GM18508 (cell line): ENCODE data around the gene LYL1.

Experiments
- ATAC-seq: cut with Tn5 transposase; IDR thresholded peaks from one replicate; pipeline ENCODE4 v1.9.1; 2021; ENCODE audit warnings: moderate number of reproducible peaks; ENCODE audit not compliant: insufficient read depth, unreplicated experiment

Gene LYL1

DNA sequence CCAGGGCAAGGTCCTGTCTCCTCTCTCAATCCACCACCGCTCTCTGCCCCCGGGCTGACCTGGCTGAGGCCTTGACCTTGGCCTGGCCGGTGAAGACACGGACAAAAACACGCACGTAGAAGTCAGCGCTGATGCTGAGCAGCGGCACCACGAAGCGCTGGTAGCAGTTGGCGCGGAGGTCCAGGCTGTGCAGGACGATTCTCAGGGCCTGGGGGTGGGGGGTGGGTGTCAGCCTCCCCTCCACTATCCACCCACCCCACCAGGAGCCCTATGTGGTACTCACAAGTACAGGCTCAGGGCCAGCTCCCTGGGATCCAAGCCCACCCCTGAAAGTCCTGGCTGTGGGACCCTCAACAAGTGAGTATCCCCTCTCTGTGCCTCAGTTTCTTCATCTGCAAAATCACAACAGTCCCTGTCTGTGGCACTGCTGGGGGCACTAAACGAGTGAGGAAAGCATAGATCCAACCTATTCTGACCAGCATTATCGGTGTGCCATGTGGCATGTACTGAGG lies 7.5 kb upstream of the LYL1 start:
- ATAC-seq, result no peak

DNA sequence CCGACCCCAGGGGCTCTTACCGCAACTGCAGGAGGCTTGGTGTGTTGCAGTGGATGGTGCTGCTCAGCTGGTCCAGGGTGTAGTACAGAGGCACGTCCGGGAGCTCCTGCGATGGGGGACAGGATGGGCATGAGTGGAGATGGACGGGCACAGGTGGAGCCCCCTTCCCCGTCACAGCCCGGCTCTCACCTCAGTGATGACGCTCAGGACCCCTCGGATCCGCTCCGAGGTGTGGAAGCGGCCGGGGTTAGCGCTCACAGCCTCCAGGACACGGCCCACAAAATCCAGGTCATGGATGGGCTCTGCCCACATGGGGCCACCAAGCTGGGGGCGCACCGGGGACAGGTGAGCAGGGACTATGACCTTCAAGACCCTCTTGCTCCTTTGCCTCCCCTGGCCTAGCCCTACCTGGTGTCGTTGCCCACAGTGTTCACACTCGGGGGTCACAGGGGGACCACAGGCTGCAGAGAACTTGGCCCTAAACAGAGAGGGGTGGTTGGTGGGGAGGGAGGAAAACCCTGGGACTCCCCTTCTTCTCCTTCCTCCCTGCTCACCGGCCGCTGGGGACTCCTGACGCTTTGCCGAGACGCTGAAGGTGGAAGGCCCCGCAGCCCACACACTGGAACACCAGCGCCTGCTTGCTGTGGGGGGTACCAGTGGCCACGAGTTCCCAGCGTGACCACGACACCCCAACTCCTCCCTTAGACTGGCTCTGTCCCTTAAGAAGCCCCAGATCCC lies 6.9 kb upstream of the LYL1 start:
- ATAC-seq, result no peak

DNA sequence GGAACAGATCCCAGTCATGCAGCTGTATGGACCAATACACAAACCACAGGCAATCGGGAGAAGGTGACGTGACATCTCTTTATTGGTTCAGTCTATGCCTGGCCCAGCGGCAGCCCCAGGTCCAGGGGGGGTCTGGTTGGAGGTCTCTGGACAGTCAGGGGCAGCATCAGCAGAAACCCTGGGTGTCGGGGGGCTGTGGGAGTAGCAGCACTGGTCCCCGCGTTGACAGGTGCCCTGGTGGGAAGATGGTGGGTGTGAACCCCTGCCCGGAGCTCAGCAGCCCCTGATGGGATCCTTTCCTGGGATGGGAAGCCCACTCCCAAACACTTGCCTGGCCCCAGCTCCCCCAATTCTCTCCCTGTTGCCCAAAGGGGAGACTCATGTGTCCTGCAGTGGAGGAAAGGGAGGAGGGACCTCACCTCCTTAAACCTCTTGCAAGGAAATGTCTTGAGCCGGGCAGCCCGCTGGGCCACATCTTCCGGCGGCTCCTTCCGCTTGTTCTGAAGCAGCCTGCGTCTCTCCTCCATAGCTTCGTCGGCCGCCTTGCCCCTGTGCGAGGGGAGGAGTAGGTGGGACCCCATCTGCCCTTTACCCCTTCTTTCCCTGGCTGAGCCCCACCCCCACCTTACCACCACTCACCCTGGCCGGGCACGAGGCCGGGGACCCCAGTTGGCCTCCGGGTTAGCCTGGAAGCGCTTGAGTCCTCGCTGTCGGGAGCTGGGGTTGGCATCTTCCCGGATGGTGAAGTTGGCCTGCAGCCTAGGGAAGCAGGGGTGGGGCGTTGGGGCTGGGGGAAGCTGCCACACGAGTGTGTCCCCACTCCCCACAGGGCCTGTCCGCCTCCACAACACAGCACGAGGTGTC lies 2.4 kb upstream of the LYL1 start:
- no peak for ATAC-seq

DNA sequence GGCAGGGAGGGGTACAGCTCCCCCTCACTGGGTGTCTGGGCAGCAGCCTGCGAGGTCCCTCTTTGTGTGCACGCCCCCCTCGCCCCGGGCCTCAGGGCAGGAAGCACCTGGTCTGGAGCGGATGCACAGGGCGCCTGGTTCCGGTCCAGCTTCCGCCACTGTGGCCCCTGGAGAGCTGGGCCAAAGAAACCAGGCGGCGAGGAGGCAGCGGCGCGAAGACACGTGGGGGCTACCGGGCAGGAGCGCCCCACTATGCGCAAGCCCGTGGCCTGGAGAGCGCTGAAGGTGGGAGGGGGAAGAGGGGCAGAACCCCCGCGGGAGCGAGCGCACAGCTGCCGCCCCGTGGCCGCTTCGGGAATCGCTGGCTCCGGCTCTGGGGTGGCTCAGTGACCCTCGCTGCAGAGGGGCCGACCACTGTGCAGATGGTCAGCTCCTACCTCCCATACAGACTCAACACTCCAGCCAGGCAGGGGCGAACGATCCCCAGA lies 1.7 kb upstream of the LYL1 start:
- ATAC-seq, result no peak

DNA sequence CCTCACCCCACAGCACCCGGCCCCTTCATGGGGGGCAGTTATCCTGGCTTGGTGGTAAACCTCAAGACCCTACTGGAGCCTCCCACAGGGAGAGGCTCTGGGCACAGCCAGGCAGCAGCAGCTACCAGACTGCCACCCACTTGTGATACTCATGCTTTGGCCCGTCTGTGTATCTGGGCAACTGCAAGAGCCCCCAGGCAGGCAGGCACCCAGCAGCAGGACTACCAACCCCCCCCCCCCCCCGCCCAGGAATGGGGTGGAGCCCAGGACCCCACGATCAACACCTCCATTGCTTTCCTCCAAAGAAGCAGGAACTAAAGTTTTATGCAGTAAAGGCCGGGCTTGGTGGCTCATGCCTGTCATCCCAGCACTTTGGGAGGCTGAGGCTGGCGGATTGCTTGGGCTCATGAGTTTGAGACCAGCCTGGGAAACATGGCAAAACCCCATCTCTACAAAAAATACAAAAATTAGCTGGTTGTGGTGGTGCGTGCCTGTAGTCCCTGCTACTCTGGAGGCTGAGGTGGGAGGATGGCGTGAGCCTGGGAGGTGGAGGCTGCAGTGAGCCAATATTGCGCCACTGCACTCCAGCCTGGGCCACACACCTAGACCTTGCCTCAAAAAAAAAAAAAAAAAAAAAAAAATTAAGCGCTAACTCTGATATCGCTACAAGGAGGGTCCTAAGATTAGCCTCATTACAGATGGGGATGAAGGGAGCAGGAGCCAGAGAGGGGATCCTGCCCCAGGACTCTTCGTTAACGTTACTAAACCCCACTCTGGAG lies 1.1 kb upstream of the LYL1 start:
- ATAC-seq, result no peak

DNA sequence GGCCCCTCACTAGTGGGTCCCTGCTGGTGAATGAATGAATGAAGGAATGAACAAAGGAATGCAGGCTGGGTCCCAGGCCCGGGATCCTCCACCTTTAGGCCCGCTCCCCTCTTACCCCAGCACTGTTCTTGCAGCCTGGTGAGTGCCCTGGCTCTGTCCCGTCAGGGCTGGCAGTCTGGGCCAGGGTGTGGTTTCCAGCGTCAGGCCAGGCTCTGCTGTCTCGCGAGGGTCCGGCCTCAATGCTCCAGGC lies 317 bp downstream of the LYL1 start:
- ATAC-seq, result no peak

DNA sequence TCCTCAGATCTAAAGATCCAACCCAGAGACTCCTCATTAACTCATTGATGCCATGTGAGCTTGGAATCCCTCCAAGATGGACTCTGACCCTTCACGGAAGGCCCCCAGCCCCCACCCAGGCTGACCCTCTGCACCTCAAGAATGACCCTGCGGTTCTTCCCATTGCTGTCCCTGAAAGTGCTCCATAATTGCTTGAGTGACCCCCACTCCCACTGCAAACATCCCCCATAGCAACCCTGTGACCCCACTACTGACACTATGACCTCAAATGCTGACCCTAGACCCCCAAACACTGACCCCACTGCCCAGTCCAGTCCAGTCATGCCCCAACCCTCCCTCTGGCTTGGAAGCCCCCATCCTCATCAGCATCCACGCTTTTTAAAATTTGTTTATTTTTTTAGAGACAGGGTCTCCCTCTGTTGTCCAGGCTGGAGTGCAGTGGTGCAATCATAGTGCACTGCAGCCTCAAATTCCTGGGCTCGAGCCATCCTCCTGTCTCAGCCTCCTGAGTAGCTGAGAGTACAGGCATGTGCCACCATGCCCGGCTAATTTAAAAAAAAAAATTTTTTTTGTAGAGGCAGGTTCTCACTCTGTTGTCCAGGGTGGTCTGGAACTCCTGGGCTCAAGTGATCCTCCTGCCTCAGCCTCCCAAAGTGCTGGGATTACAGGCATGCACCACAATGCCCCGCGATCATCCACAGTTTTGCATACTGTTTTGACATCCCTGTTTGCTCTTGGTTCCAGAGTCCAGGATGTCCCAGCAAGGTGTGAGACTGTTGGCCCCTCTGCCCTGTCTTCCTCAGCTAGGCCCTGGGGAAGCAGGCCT lies 855 bp downstream of the LYL1 start:
- ATAC-seq, result no peak

DNA sequence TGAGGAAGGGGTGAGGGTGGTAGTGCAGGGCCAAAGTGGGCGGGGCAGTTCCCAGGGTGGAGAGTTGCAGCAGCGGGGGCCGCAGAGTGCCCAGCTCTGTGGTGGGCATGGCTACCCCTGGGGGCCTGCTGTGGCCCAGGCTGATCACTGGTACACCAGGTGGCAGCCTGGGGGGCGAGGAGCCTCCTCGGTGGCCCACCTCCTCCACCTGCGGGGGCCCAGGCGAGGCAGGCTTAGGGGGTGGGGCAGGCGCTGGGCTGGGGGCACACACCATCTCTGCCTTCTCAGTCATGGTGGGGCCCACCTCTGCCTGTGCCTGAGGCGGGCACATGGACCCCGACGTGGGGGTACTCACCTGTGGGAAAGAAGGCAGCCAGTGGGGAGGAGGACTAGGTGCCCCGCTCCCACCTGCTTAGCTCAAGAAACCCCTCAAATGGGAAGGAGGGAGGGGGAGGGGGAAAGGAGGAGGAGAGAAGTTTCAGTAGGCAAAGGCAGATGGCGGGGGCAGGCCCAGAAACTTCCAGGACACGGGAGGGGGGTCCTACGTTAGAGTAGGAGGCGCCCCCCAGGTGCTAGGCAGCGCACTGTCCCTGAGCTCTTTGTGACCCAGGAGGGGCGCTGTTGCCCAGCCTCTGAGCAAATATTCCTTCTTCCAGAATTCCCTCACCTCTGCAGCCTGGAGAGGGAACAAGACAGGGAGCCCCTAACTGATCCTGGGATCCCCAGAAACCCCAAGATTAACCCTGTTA lies 1.6 kb downstream of the LYL1 start:
- no peak for ATAC-seq

DNA sequence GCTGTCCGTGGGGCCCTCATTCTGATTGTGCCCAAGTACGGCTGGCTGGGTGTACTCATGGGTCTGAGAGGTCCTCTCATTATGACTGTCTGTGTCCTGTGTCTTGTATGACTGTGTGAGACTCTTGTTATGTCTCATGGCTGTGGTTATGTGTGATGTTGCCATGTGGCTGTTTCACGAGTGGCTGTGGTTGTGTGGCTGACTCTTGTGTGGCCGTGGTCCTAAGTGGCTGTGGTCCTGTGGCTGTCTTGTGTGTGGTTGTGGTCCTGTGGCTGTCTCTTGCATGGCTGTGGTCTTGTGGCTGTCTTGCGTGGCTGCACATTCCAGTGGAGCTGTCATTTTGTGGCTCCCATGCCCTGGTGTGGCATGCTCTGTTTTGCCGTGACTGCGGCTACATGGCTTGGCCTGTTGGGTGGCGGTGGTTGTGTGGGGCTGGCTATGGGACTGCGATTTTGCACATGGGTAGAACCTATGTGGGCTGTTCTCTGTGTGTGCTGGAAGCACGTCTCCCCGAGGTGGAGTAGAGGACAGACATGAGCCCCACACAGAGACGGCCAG lies 2.5 kb downstream of the LYL1 start:
- no peak for ATAC-seq

DNA sequence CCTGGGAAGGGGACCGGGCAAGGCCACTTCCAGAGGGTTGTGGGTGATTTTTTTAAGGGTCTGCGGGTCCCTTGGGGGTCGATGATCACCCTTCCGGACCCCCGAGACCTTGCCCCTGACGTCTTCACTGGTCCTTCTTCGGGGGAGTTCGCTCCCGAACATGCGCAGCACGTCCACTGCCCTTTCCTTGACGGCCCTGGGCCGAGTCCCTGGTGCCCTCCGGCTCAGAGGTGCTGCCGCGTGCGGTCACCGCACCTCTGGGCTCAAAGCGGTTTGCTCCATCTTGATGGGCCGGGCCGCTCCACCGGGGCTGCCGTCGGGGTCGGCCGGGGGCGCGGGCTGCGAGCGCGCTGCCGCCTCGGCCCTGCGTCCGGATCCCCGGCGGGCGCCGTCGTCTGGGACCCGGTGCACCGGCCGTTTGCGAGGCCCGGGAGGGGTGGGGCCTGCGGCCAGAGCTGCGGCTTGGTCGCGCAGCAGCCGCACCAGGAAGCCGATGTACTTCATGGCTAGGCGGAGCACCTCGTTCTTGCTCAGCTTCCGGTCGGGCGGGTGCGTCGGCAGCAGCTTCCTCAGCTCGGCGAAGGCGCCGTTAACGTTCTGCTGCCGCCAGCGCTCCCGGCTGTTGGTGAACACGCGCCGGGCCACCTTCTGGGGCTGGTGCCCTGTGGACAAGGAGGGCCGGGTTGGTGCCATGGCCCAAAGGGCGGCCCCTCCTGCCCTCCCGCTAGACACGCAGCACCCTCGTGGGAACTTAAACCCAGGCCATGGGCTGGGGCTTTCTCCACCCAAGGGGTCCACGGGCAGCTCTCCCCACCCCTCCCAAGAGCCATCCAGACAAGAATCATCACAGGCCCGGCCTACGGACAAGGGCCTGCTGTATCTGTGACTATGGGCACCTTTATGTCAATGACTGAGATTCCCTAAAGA lies 3.3 kb downstream of the LYL1 start:
- no peak for ATAC-seq

DNA sequence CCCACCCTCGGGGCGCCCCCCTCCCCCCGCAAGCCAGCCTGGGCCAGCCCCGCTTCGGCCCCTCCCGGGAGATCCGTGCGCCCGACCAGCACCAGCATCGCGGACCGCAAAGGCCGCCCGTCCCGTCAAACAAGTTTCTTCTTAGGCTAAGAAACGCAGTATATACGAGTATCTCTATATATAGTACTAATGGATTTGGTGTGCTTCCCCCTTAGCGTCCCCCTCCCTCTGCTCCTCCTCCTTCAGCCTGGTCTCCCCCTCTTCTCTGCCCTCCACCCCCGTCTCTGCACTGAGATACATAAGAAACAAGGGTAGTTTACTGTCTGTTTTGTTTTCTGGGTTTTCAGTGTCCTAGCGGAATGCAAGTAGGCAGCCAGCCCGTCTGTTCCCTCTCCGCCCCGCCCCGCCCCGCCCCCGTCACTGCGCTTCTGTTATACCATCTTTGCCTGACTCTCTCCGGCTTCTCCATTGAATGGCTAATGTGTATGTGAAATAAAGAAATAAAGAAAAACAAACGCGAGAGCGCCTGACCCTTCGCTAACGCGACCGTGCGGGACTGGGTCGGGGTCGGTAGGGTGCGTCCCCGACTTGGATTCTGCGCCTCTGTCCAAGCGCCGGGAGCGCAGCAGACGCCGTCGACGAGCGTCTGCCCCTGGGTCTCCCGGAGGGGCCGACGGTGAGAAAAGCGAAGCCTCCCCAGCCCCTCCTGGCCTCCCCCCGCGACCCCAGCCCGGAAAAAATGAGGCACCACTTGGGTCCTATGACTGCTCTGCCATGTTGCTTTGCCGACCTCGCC lies 4.2 kb downstream of the LYL1 start:
- ATAC-seq, result no peak

DNA sequence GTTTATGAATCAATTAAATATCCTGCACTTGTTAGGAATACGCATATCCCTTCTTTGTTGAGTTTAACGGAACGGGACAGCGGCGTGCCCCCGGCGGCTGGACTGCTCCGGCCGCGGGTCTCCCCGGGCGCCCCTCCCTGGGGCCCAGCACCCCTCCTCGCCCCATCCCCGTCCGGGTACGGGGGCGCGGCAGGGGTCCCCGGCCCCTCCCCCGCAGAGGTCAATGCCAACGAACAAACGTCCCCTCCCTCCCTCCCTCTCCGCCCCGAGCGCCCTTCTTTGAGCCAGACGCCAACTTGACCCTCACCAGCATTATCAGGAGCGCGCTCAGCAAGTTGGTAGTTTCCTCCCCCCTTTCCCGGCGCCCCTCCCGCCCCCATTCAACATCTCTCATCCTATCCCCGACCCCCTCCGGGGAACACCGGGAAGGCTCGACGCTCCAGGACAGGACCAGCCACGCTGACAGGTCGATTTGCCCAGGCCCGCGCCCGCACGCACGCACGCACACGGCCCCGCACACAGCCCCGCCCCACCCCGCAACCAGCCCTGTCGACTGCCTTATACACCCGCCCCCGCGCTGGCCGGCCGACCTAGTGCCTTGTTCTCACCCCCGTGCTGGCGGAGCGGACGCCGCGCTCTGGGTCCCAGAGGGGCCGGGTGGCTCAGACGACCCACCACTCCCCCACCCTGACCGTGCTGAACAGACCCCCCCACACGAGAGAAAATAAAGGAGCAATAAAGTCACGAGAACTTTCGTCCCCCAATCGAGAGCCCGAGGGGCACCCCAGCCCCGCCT lies 5.0 kb downstream of the LYL1 start:
- ATAC-seq, result no peak

DNA sequence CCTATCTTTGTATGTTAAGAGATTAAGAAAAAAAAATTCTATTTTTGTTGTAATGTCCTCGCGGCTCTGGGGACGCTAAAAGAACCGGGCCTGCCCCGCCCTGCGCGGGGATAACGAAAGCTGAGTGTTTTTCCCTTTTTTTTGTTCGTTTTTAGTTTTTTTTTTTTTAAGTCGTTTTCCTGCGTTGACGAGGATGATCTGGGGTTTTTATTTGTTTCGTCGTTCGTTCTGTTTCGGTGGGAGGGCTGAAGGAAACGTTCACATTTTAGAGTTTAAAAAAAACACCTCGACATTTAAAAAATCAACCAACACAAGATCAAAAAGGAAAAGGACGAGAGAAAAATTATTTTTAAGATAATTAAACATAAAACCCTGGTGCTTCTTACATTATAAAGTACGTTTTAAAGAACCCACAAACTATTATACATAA lies 5.6 kb downstream of the LYL1 start:
- no peak for ATAC-seq

DNA sequence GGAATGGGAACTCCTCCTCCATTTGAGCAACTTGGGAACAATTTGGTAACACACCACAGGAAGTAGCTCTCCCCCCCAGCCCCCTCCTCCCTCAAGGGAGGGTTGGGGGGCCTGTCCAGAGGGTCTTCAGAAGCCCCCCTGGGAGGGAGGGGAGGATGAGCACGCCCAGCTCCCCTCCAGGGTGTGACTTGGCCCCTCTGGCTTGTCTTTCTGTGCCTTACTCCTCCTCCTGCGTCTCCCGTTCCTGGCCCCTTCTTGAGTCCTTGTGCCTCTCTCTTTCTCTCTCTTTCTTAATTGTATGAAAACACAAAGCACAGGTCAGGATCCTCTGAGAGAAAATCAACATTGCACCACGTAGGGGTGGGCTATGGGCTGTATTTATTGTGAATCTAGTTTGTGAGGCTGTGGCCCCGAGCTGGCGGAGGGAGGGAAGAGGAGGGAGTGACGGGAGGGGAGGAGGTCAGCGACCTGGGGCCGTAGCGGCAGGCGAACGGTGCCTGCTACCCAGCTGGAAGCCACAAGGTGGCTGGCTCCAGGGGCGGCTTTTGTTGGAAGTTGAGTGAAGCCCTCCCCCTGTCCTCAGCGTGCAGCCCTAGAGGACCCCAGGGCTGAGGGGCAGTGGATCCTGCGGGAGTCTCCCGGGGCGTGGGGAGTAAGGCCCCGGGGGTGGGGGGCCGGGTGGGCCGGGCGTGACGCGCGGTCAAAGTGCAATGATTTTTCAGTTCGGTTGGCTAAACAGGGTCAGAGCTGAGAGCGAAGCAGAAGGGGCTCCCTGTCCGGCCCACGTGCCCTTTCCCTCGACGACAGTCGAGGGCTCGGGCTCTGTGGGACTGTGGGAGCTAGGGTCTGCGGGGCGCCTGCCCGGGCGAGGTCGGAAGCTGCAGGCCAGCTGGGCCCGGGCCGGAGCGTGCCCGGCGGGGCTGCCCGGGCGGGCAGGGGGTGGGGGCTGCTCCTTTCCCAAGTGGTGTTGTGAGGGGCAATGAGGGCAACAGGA lies 6.4 kb downstream of the LYL1 start:
- no peak for ATAC-seq

DNA sequence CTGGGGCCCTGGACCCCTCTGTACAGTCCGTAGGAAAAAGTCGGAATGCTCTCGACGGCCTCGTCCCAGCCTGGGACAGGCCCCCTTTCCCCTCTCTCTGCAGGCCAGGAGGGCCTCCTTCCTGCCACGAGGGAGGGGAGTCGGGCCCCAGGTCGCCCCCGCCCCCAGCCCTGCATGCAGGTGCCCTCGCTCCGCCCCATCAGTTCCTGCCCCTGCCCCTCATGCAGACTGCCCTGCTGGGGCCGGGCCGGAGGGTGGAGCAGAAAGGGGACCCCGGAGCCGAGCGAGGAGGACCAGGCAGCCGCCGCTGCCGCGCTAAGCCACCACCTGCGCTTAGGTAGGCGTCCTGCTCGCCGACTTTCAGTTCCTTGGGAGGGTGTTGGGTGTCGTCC lies 7.3 kb downstream of the LYL1 start:
- ATAC-seq, result no peak
